HG02840 (cell line): ENCODE results near the gene DIS3L2.
A peak's percentile ranks its signal among the peaks of the same experiment; 100 is the strongest.
"Not testable (repeated sequence)": the region's sequence is repeated elsewhere in the genome, so short reads cannot be mapped to it uniquely, and the experiment has no call there.

Experiments
- ATAC-seq: cut with Tn5 transposase; IDR thresholded peaks from one replicate; pipeline ENCODE4 v1.9.1; 2021; ENCODE audit warnings: mild to moderate bottlenecking, moderate library complexity, moderate number of reproducible peaks; ENCODE audit not compliant: unreplicated experiment, low FRiP score

The DIS3L2 gene

GRCh38 chr2:232000439-232000838 is 38.9 kb downstream of the DIS3L2 start:
- ATAC-seq = no peak

GRCh38 chr2:232001073-232001472 is 39.6 kb downstream of the DIS3L2 start:
- no peak for ATAC-seq

- no peak for ATAC-seq
Measured at GRCh38 chr2:232006253-232006652, 44.7 kb downstream of the DIS3L2 start.

- ATAC-seq = no peak
Measured at GRCh38 chr2:232008907-232009638, 47.6 kb downstream of the DIS3L2 start.

- no peak for ATAC-seq
Measured at GRCh38 chr2:232009639-232010274, 48.2 kb downstream of the DIS3L2 start.

GRCh38 chr2:232013701-232014353 is 52.3 kb downstream of the DIS3L2 start:
- ATAC-seq = no peak

GRCh38 chr2:232014681-232015080 is 53.2 kb downstream of the DIS3L2 start:
- ATAC-seq = no peak

- ATAC-seq = no peak
Measured at GRCh38 chr2:232018181-232018580, 56.7 kb downstream of the DIS3L2 start.

GRCh38 chr2:232022718-232023117 is 61.2 kb downstream of the DIS3L2 start:
- ATAC-seq = no peak

GRCh38 chr2:232023426-232023825 is 61.9 kb downstream of the DIS3L2 start:
- no peak for ATAC-seq

- no peak for ATAC-seq
Measured at GRCh38 chr2:232024457-232024856, 62.9 kb downstream of the DIS3L2 start.

- ATAC-seq = peak; percentile 86
Measured at GRCh38 chr2:232026910-232027309, 65.4 kb downstream of the DIS3L2 start.

- peak; percentile 5 for ATAC-seq
Measured at GRCh38 chr2:232027530-232027929, 66.0 kb downstream of the DIS3L2 start.

- ATAC-seq = no peak
Measured at GRCh38 chr2:232028071-232028470, 66.6 kb downstream of the DIS3L2 start.

- no peak for ATAC-seq
Measured at GRCh38 chr2:232028631-232029030, 67.1 kb downstream of the DIS3L2 start.

GRCh38 chr2:232029346-232029745 is 67.8 kb downstream of the DIS3L2 start:
- ATAC-seq = no peak

- ATAC-seq = no peak
Measured at GRCh38 chr2:232030229-232030628, 68.7 kb downstream of the DIS3L2 start.

GRCh38 chr2:232035292-232035691 is 73.8 kb downstream of the DIS3L2 start:
- not testable (repeated sequence) for ATAC-seq

- not testable (repeated sequence) for ATAC-seq
Measured at GRCh38 chr2:232036876-232037275, 75.4 kb downstream of the DIS3L2 start.

- no peak for ATAC-seq
Measured at GRCh38 chr2:232038251-232038880, 76.9 kb downstream of the DIS3L2 start.

GRCh38 chr2:232038881-232039485 is 77.5 kb downstream of the DIS3L2 start:
- no peak for ATAC-seq
